HCT116 (cell line): ENCODE results near the gene PPTC7.
"Not testable (repeated sequence)": the region's sequence is repeated elsewhere in the genome, so short reads cannot be mapped to it uniquely, and the experiment has no call there.

Experiments used
- YY1 ChIP-seq: IDR thresholded peaks from 2 replicates; pipeline ENCODE4 v1.6.1; 2011; ENCODE audit warnings: low read length, low read depth, moderate library complexity, mild to moderate bottlenecking; ENCODE audit not compliant: insufficient replicate concordance; ENCODE audit errors: extremely low read depth
- TF ChIP-seq, protein P1 (sequence below), 3 experiments: fragments of 200-600 bp in 1 of 3; sonication (generic) in 1 of 3; IDR thresholded peaks in 2 of 3; conservative IDR thresholded peaks in 1 of 3; 2 replicates each; pipeline ENCODE4 v1.5.1; 2012 to 2017; ENCODE audit warnings: low read depth in 2 of 3, low read length in 2 of 3, antibody characterized with exemption in 1 of 3, borderline replicate concordance in 1 of 3, control low read depth in 1 of 3, mild to moderate bottlenecking in 1 of 3, mixed read lengths in 1 of 3, mixed run types in 1 of 3, moderate library complexity in 1 of 3; ENCODE audit not compliant: insufficient read depth in 1 of 3

DNA sequence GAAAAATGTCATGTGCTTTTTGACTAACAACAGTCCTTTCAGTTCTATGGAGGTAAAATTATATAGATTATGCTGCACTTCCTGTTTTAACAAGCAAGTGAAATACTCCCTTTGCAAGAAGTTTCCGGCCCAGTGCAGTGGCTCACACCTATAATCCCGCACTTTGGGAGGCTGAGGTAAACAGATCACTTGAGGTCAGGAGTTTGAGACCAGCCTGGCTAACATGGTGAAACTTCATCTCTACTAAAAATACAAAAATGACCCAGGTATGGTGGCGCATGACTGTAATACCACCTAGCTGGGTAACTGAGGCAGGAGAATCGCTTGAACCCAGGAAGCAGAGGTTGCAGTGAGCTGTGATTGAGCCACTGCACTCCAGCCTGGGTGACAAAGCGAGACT, 20.7 kb downstream of the PPTC7 start:
- TF ChIP-seq, protein P1, sequence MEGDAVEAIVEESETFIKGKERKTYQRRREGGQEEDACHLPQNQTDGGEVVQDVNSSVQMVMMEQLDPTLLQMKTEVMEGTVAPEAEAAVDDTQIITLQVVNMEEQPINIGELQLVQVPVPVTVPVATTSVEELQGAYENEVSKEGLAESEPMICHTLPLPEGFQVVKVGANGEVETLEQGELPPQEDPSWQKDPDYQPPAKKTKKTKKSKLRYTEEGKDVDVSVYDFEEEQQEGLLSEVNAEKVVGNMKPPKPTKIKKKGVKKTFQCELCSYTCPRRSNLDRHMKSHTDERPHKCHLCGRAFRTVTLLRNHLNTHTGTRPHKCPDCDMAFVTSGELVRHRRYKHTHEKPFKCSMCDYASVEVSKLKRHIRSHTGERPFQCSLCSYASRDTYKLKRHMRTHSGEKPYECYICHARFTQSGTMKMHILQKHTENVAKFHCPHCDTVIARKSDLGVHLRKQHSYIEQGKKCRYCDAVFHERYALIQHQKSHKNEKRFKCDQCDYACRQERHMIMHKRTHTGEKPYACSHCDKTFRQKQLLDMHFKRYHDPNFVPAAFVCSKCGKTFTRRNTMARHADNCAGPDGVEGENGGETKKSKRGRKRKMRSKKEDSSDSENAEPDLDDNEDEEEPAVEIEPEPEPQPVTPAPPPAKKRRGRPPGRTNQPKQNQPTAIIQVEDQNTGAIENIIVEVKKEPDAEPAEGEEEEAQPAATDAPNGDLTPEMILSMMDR (IDR thresholded peaks at IDR 0.05 in 2 of 3, conservative IDR thresholded peaks at IDR 0.05 in 1 of 3; ENCODE audit: borderline replicate concordance in 1 of 3, insufficient read depth in 1 of 3, low read depth in 2 of 3, low read length in 2 of 3), result not testable (repeated sequence)
- TF ChIP-seq YY1, result not testable (repeated sequence)
